ENCODE data around the gene SMYD1.

Gene SMYD1

DNA sequence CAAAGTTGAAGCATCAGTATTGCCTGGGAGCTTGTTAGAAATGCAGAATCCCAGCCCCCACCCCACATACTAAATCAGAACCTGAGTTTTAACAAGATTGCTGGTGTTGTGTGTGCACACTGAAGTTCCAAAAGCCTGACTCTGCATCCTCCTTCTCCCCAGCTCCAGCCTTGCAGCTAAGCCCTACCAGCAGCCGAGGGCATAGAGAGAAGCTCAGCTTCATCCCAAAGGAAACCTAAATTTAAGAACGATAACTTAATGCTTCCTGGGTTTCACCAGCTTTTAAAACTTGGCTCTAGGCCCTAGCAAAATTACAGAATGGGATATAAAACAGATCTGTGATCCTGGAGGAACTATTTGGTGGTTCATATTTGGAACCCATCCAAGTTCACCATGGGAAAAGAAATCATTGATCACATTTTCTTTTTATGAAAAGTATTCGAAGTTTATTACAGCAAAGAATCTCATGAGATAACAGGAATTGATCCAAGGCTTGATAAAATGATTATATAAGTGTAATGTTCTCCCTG lies 11.1 kb downstream of the SMYD1 start:
- ChIA-PET POLR2A (no interaction called here), CTCF (no interaction called here)
- TF ChIP-seq FOXM1 (IDR thresholded peaks at IDR 0.05; ENCODE audit: borderline replicate concordance) (no peak), FOXK2 (IDR thresholded peaks at IDR 0.05) (no peak), FOXA1 (IDR thresholded peaks at IDR 0.05) (no peak), SUZ12 (IDR thresholded peaks at IDR 0.05) (no peak), HDGF (IDR thresholded peaks at IDR 0.05; ENCODE audit: borderline replicate concordance) (no peak), ELF4 (IDR thresholded peaks at IDR 0.05) (no peak), NFRKB (IDR thresholded peaks at IDR 0.05) (no peak), BHLHE40 (IDR thresholded peaks at IDR 0.05; ENCODE audit: borderline replicate concordance) (no peak)
- TF ChIP-seq, protein P1, sequence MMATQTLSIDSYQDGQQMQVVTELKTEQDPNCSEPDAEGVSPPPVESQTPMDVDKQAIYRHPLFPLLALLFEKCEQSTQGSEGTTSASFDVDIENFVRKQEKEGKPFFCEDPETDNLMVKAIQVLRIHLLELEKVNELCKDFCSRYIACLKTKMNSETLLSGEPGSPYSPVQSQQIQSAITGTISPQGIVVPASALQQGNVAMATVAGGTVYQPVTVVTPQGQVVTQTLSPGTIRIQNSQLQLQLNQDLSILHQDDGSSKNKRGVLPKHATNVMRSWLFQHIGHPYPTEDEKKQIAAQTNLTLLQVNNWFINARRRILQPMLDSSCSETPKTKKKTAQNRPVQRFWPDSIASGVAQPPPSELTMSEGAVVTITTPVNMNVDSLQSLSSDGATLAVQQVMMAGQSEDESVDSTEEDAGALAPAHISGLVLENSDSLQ (IDR thresholded peaks at IDR 0.05), result no peak
- DNase-seq (ENCODE audit: extremely low spot score), result no peak

GRCh38 chr2:88080545-88080944 lies 12.9 kb downstream of the SMYD1 start:
- DNase-seq (ENCODE audit: extremely low spot score), result no peak
- POLR2A ChIA-PET, result no interaction called here
- TF ChIP-seq BHLHE40 (IDR thresholded peaks at IDR 0.05; ENCODE audit: borderline replicate concordance), result no peak
- TF ChIP-seq LEF1 (IDR thresholded peaks at IDR 0.05; ENCODE audit: borderline replicate concordance), result no peak
- no peak for TF ChIP-seq SP1 (IDR thresholded peaks at IDR 0.05)
- TF ChIP-seq, protein P1 (IDR thresholded peaks at IDR 0.05), result no peak
- no peak for TF ChIP-seq HDGF (IDR thresholded peaks at IDR 0.05; ENCODE audit: borderline replicate concordance)
- TF ChIP-seq FOXA1 (IDR thresholded peaks at IDR 0.05), result no peak
- TF ChIP-seq ARNT (IDR thresholded peaks at IDR 0.05), result no peak
- TF ChIP-seq ELF4 (IDR thresholded peaks at IDR 0.05), result no peak
- no peak for TF ChIP-seq CTBP1 (IDR thresholded peaks at IDR 0.05; ENCODE audit: borderline replicate concordance)
- TF ChIP-seq SUZ12 (IDR thresholded peaks at IDR 0.05), result no peak
- TF ChIP-seq FOXM1 (IDR thresholded peaks at IDR 0.05; ENCODE audit: borderline replicate concordance), result no peak
- TF ChIP-seq ZNF384 (IDR thresholded peaks at IDR 0.05), result no peak
- no peak for TF ChIP-seq NFRKB (IDR thresholded peaks at IDR 0.05)
- no peak for TF ChIP-seq L3MBTL2 (conservative IDR thresholded peaks at IDR 0.05)
- no peak for TF ChIP-seq TARDBP (IDR thresholded peaks at IDR 0.05)
- no peak for TF ChIP-seq FOXK2 (IDR thresholded peaks at IDR 0.05)
- CTCF ChIA-PET, result no interaction called here

DNA sequence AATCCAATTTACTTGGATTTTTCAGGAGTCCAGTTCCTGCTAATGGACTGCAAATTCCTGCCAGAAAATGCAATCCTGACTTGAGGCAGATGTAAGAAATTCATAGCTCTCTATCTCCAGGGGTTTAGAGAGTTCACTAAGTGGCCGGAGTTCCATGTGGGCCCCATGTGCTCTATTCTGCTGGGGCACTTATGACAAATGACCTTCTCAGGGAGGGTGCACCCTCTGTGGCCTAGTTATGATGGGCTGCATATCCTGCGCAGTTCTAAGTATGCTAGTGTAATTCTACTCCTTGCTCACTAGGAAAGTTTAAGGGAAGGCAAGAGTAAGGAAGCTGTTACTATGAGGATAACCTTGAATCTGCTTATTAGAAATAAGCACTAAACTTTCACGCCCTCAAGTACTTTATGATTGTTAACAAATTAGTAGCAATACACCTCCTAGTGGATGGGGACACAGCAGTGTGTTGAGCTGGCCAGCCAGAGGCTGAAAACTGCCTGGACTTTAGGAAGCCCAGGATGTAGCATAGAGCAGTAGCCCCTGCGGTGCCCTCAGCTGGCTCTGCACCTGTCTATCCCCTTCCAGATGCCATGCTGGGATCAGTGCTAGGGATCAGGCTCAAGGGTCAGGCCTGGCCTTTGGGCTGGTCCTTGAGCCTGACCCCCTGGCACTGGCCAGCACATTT lies 14.4 kb downstream of the SMYD1 start:
- ChIA-PET CTCF (interaction anchor here (1.4 kb wide), 1 partner anchor 21 kb away, joined by 7 read pairs; no protein-coding TSS in a partner anchor), POLR2A (no interaction called here)
- no peak for DNase-seq (ENCODE audit: extremely low spot score)
- TF ChIP-seq L3MBTL2 (conservative IDR thresholded peaks at IDR 0.05) (no peak), HDGF (IDR thresholded peaks at IDR 0.05; ENCODE audit: borderline replicate concordance) (no peak), SUZ12 (IDR thresholded peaks at IDR 0.05) (no peak), ARNT (IDR thresholded peaks at IDR 0.05) (no peak), FOXK2 (IDR thresholded peaks at IDR 0.05) (no peak), FOXM1 (IDR thresholded peaks at IDR 0.05; ENCODE audit: borderline replicate concordance) (no peak)

DNA sequence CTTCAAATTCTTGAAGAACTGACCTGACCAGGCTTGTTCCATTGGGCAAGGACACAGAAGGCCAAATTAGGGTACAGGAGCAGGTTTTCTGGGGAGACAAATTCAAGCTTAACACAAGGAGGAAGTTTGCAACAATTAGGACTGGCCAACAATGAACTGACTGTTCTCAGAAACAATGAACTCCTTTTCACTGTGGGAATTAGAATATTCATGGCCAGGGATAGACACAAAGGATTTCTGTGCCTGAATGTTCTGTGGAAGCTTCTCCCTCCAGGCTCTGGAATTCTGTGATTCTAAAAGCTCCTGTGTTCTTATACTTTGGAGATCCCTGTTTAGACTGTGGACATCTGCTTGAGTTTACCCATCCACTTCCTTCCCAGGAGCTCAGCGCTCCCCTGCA lies 15.2 kb downstream of the SMYD1 start:
- POLR2A ChIA-PET, result no interaction called here
- TF ChIP-seq ELF4 (IDR thresholded peaks at IDR 0.05), result no peak
- TF ChIP-seq SP1 (IDR thresholded peaks at IDR 0.05), result no peak
- TF ChIP-seq BHLHE40 (IDR thresholded peaks at IDR 0.05; ENCODE audit: borderline replicate concordance), result no peak
- TF ChIP-seq L3MBTL2 (conservative IDR thresholded peaks at IDR 0.05), result no peak
- TF ChIP-seq FOXK2 (IDR thresholded peaks at IDR 0.05), result no peak
- TF ChIP-seq ARNT (IDR thresholded peaks at IDR 0.05), result no peak
- DNase-seq (ENCODE audit: extremely low spot score), result no peak
- CTCF ChIA-PET, result interaction anchor here (1.4 kb wide), 1 partner anchor 22 kb away, joined by 7 read pairs; no protein-coding TSS in a partner anchor

GRCh38 chr2:88085099-88085498 lies 17.5 kb downstream of the SMYD1 start:
- TF ChIP-seq FOXM1 (IDR thresholded peaks at IDR 0.05; ENCODE audit: borderline replicate concordance), result no peak
- TF ChIP-seq ELF4 (IDR thresholded peaks at IDR 0.05), result no peak
- no peak for TF ChIP-seq FOXK2 (IDR thresholded peaks at IDR 0.05)
- TF ChIP-seq SUZ12 (IDR thresholded peaks at IDR 0.05), result no peak
- TF ChIP-seq ZNF384 (IDR thresholded peaks at IDR 0.05), result no peak
- no peak for TF ChIP-seq HDGF (IDR thresholded peaks at IDR 0.05; ENCODE audit: borderline replicate concordance)
- no peak for TF ChIP-seq L3MBTL2 (conservative IDR thresholded peaks at IDR 0.05)
- TF ChIP-seq TARDBP (IDR thresholded peaks at IDR 0.05), result no peak
- no peak for TF ChIP-seq CTBP1 (IDR thresholded peaks at IDR 0.05; ENCODE audit: borderline replicate concordance)
- no peak for TF ChIP-seq LEF1 (IDR thresholded peaks at IDR 0.05; ENCODE audit: borderline replicate concordance)
- no peak for DNase-seq (ENCODE audit: extremely low spot score)
- POLR2A ChIA-PET, result no interaction called here
- CTCF ChIA-PET, result interaction anchor here (0.7 to 0.9 kb wide), 2 partner anchors 25 to 60 kb away, joined by 3 read pairs; no protein-coding TSS in a partner anchor

GRCh38 chr2:88085602-88086001 lies 18.0 kb downstream of the SMYD1 start:
- POLR2A ChIA-PET, result no interaction called here
- CTCF ChIA-PET, result interaction anchor here (0.9 kb wide), 1 partner anchor 25 kb away, joined by 3 read pairs; no protein-coding TSS in a partner anchor
- no peak for DNase-seq (ENCODE audit: extremely low spot score)
- TF ChIP-seq ARNT (IDR thresholded peaks at IDR 0.05) (no peak), BHLHE40 (IDR thresholded peaks at IDR 0.05; ENCODE audit: borderline replicate concordance) (no peak), ELF4 (IDR thresholded peaks at IDR 0.05) (no peak), FOXA1 (IDR thresholded peaks at IDR 0.05) (no peak), L3MBTL2 (conservative IDR thresholded peaks at IDR 0.05) (no peak), FOXK2 (IDR thresholded peaks at IDR 0.05) (no peak), TARDBP (IDR thresholded peaks at IDR 0.05) (no peak), NFRKB (IDR thresholded peaks at IDR 0.05) (no peak)

DNA sequence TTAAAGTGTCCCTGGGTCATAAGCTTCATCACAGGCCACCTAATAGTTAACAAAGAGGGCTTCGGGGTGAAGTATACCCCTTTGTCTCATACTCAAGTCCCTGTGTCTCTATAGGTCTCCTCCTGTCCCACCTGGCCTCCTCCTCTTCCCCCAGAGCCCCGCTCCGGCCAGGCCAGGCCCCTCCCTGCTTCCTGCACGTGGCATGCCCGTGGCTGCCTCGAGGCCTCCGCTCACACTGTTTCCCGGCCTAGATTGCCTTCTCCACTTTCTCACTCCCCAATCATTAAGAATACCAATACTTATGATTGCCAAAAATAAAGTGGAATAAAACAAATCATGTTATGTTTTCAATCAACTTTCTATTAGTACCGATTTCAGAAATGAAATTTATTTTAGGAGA lies 18.8 kb downstream of the SMYD1 start:
- POLR2A ChIA-PET, result no interaction called here
- CTCF ChIA-PET, result no interaction called here

More for the DNA sequence above, 18.8 kb downstream of the SMYD1 start:
- no peak for DNase-seq (ENCODE audit: extremely low spot score)
- TF ChIP-seq SUZ12 (IDR thresholded peaks at IDR 0.05), result no peak
- TF ChIP-seq TARDBP (IDR thresholded peaks at IDR 0.05), result no peak
- TF ChIP-seq ZNF384 (IDR thresholded peaks at IDR 0.05), result no peak
- TF ChIP-seq, protein P1 (IDR thresholded peaks at IDR 0.05), result no peak
- no peak for TF ChIP-seq SP1 (IDR thresholded peaks at IDR 0.05)
- TF ChIP-seq L3MBTL2 (conservative IDR thresholded peaks at IDR 0.05), result no peak
- TF ChIP-seq HDGF (IDR thresholded peaks at IDR 0.05; ENCODE audit: borderline replicate concordance), result no peak
- no peak for TF ChIP-seq LEF1 (IDR thresholded peaks at IDR 0.05; ENCODE audit: borderline replicate concordance)
- no peak for TF ChIP-seq FOXA1 (IDR thresholded peaks at IDR 0.05)
- TF ChIP-seq NFRKB (IDR thresholded peaks at IDR 0.05), result no peak
- no peak for TF ChIP-seq BHLHE40 (IDR thresholded peaks at IDR 0.05; ENCODE audit: borderline replicate concordance)
- TF ChIP-seq FOXK2 (IDR thresholded peaks at IDR 0.05), result no peak
- TF ChIP-seq ARNT (IDR thresholded peaks at IDR 0.05), result no peak
- no peak for TF ChIP-seq FOXM1 (IDR thresholded peaks at IDR 0.05; ENCODE audit: borderline replicate concordance)
- TF ChIP-seq ELF4 (IDR thresholded peaks at IDR 0.05), result no peak
- TF ChIP-seq CTBP1 (IDR thresholded peaks at IDR 0.05; ENCODE audit: borderline replicate concordance), result no peak
